Esophagus muscularis mucosa (tissue), 4 donors: ENCODE results near the gene MERTK.
"Not testable (repeated sequence)": the region's sequence is repeated elsewhere in the genome, so short reads cannot be mapped to it uniquely, and the experiment has no call there.

Experiments used
- EP300 ChIP-seq: sonication (generic); formaldehyde crosslinking; IDR thresholded peaks from one replicate; pipeline ENCODE4 v1.6.1; 2017; ENCODE audit warnings: antibody characterized with exemption
- POLR2A ChIP-seq: fragments of 450-650 bp; IDR thresholded peaks from one replicate; pipeline ENCODE4 v1.6.1; 2017; ENCODE audit warnings: antibody characterized with exemption, moderate library complexity, mild to moderate bottlenecking, low read depth
- POLR2AphosphoS5 ChIP-seq, 2 donors: sonication (generic); formaldehyde crosslinking; IDR thresholded peaks; one replicate each; pipeline ENCODE4 v1.6.1; 2017; ENCODE audit warnings: antibody characterized with exemption in 2 of 2
- TF ChIP-seq, protein P1 (sequence below), 3 experiments: fragments of 200-600 bp in 2 of 3; fragments of 450-650 bp in 1 of 3; sonication (generic) in 2 of 3; IDR thresholded peaks; one replicate each; pipeline ENCODE4 v1.5.1; 2017 to 2019; ENCODE audit warnings: antibody characterized with exemption in 3 of 3, mild to moderate bottlenecking in 2 of 3, moderate library complexity in 1 of 3

- TF ChIP-seq, protein P1, sequence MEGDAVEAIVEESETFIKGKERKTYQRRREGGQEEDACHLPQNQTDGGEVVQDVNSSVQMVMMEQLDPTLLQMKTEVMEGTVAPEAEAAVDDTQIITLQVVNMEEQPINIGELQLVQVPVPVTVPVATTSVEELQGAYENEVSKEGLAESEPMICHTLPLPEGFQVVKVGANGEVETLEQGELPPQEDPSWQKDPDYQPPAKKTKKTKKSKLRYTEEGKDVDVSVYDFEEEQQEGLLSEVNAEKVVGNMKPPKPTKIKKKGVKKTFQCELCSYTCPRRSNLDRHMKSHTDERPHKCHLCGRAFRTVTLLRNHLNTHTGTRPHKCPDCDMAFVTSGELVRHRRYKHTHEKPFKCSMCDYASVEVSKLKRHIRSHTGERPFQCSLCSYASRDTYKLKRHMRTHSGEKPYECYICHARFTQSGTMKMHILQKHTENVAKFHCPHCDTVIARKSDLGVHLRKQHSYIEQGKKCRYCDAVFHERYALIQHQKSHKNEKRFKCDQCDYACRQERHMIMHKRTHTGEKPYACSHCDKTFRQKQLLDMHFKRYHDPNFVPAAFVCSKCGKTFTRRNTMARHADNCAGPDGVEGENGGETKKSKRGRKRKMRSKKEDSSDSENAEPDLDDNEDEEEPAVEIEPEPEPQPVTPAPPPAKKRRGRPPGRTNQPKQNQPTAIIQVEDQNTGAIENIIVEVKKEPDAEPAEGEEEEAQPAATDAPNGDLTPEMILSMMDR (IDR thresholded peaks at IDR 0.05): not testable (repeated sequence)
- TF ChIP-seq EP300; POLR2A; POLR2AphosphoS5 (IDR thresholded peaks at IDR 0.05): not testable (repeated sequence)
Observed at GRCh38 chr2:112069794-112070193, 171.4 kb downstream of the MERTK start.
